Measurements from ENCODE around the gene GUCY1B1. TPM values are rescaled to one million over a fixed set of nuclear protein-coding genes. Genes with fewer than 3 reads are reported as not detected.

Gene GUCY1B1
- total RNA-seq, 1 donor from 2014 or later = 1.5 TPM

DNA sequence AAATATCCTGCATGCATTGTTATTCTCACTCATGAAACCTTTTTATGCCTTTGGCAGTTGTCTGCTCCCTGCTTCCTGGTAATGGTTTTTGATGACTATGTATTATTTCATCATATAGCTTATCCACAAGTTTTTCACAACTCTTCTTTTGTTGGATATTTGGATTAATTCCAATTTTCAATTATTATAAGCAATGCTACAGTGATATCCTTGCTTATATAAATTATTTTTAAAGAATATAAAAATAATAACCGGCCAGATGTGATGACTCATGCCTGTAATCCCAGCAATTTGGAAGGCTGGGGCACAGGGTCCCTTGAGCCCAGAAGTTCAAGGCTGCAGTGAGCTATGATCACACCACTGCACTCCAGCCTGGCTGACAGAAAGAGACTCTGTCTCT lies 60.2 kb downstream of the GUCY1B1 start:
- Histone ChIP-seq H3K27ac (ENCODE audit: low read depth, low read length) (no peak overlapping the region), H2AFZ (ENCODE audit: low read depth, low read length) (no peak overlapping the region), H3K4me3 (ENCODE audit: insufficient read depth, low read depth, low read length) (no peak overlapping the region), H3K27me3 (ENCODE audit: insufficient read depth, low read length) (no peaks in the 10 kb centered on the region), H3K36me3 (ENCODE audit: insufficient read depth, low read length) (no peaks in the 10 kb centered on the region), H3K4me2 (ENCODE audit: low read length) (no peak overlapping the region), H4K20me1 (ENCODE audit: insufficient read depth, low read length) (no peaks in the 10 kb centered on the region), H3K79me2 (ENCODE audit: insufficient read depth, low read length) (no peaks in the 10 kb centered on the region), H3K9ac (ENCODE audit: low read length) (no peak overlapping the region), H3K4me1 (ENCODE audit: insufficient read depth, low read length) (no peaks in the 10 kb centered on the region), H3K9me3 (ENCODE audit: insufficient read depth, low read depth, low read length) (no peaks in the 10 kb centered on the region)
- Mint-ChIP-seq H3K27ac (ENCODE audit: unreplicated experiment) (no peak overlapping the region), H3K27me3 (ENCODE audit: low read depth, unreplicated experiment) (no peaks in the 10 kb centered on the region), H3K4me1 (ENCODE audit: low read depth, unreplicated experiment) (no peaks in the 10 kb centered on the region), H3K36me3 (ENCODE audit: low read depth, unreplicated experiment) (no peaks in the 10 kb centered on the region), H3K9me3 (ENCODE audit: unreplicated experiment) (no peaks in the 10 kb centered on the region), H3K4me3 (ENCODE audit: unreplicated experiment) (no peak overlapping the region)
- TF ChIP-seq EZH2 (IDR thresholded peaks at IDR 0.05; ENCODE audit: insufficient read depth, low read length) = no peak
- TF ChIP-seq, protein P1, sequence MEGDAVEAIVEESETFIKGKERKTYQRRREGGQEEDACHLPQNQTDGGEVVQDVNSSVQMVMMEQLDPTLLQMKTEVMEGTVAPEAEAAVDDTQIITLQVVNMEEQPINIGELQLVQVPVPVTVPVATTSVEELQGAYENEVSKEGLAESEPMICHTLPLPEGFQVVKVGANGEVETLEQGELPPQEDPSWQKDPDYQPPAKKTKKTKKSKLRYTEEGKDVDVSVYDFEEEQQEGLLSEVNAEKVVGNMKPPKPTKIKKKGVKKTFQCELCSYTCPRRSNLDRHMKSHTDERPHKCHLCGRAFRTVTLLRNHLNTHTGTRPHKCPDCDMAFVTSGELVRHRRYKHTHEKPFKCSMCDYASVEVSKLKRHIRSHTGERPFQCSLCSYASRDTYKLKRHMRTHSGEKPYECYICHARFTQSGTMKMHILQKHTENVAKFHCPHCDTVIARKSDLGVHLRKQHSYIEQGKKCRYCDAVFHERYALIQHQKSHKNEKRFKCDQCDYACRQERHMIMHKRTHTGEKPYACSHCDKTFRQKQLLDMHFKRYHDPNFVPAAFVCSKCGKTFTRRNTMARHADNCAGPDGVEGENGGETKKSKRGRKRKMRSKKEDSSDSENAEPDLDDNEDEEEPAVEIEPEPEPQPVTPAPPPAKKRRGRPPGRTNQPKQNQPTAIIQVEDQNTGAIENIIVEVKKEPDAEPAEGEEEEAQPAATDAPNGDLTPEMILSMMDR (IDR thresholded peaks at IDR 0.05; ENCODE audit: insufficient read depth, low read depth, low read length) = no peak
- DNase-seq (ENCODE audit: low read depth) (no peak), FAIRE-seq (no peak)

GRCh38 chr4:155820887-155821518 lies 62.2 kb downstream of the GUCY1B1 start:
- H3K27ac Mint-ChIP-seq (ENCODE audit: unreplicated experiment) = no peak overlapping the region
- no peaks in the 10 kb centered on the region for H3K36me3 Mint-ChIP-seq (ENCODE audit: low read depth, unreplicated experiment)
- TF ChIP-seq EZH2 (IDR thresholded peaks at IDR 0.05; ENCODE audit: insufficient read depth, low read length) = no peak
- TF ChIP-seq, protein P1 (IDR thresholded peaks at IDR 0.05; ENCODE audit: insufficient read depth, low read depth, low read length) = no peak
- Histone ChIP-seq H3K27me3 (ENCODE audit: insufficient read depth, low read length) (no peaks in the 10 kb centered on the region), H2AFZ (ENCODE audit: low read depth, low read length) (no peak overlapping the region), H3K36me3 (ENCODE audit: insufficient read depth, low read length) (no peaks in the 10 kb centered on the region), H3K9ac (ENCODE audit: low read length) (no peak overlapping the region), H3K4me1 (ENCODE audit: insufficient read depth, low read length) (no peaks in the 10 kb centered on the region), H3K9me3 (ENCODE audit: insufficient read depth, low read depth, low read length) (no peaks in the 10 kb centered on the region), H3K79me2 (ENCODE audit: insufficient read depth, low read length) (no peaks in the 10 kb centered on the region), H4K20me1 (ENCODE audit: insufficient read depth, low read length) (no peaks in the 10 kb centered on the region), H3K27ac (ENCODE audit: low read depth, low read length) (no peak overlapping the region), H3K4me3 (ENCODE audit: insufficient read depth, low read depth, low read length) (no peak overlapping the region), H3K4me2 (ENCODE audit: low read length) (no peak overlapping the region)
- no peak for FAIRE-seq
- DNase-seq (ENCODE audit: low read depth) = no peak
- no peaks in the 10 kb centered on the region for H3K4me1 Mint-ChIP-seq (ENCODE audit: low read depth, unreplicated experiment)
- H3K27me3 Mint-ChIP-seq (ENCODE audit: low read depth, unreplicated experiment) = no peaks in the 10 kb centered on the region
- H3K9me3 Mint-ChIP-seq (ENCODE audit: unreplicated experiment) = peaks cover 3% of the 10 kb centered on the region
- H3K4me3 Mint-ChIP-seq (ENCODE audit: unreplicated experiment) = no peak overlapping the region

- Mint-ChIP-seq H3K4me3 (ENCODE audit: unreplicated experiment) (no peak overlapping the region), H3K36me3 (ENCODE audit: low read depth, unreplicated experiment) (no peaks in the 10 kb centered on the region), H3K4me1 (ENCODE audit: low read depth, unreplicated experiment) (no peaks in the 10 kb centered on the region), H3K27me3 (ENCODE audit: low read depth, unreplicated experiment) (no peaks in the 10 kb centered on the region), H3K27ac (ENCODE audit: unreplicated experiment) (no peak overlapping the region), H3K9me3 (ENCODE audit: unreplicated experiment) (peaks cover 3% of the 10 kb centered on the region)
- H3K4me3 ChIP-seq (ENCODE audit: insufficient read depth, low read depth, low read length) = no peak overlapping the region
- H3K27ac ChIP-seq (ENCODE audit: low read depth, low read length) = no peak overlapping the region
- H3K79me2 ChIP-seq (ENCODE audit: insufficient read depth, low read length) = no peaks in the 10 kb centered on the region
- TF ChIP-seq, protein P1 (IDR thresholded peaks at IDR 0.05; ENCODE audit: insufficient read depth, low read depth, low read length) = no peak
- no peak overlapping the region for H3K4me2 ChIP-seq (ENCODE audit: low read length)
- H2AFZ ChIP-seq (ENCODE audit: low read depth, low read length) = no peak overlapping the region
- H3K36me3 ChIP-seq (ENCODE audit: insufficient read depth, low read length) = no peaks in the 10 kb centered on the region
- H4K20me1 ChIP-seq (ENCODE audit: insufficient read depth, low read length) = no peaks in the 10 kb centered on the region
- H3K9me3 ChIP-seq (ENCODE audit: insufficient read depth, low read depth, low read length) = no peaks in the 10 kb centered on the region
- H3K27me3 ChIP-seq (ENCODE audit: insufficient read depth, low read length) = no peaks in the 10 kb centered on the region
- no peak for FAIRE-seq
- no peak overlapping the region for H3K9ac ChIP-seq (ENCODE audit: low read length)
- DNase-seq (ENCODE audit: low read depth) = no peak
- H3K4me1 ChIP-seq (ENCODE audit: insufficient read depth, low read length) = no peaks in the 10 kb centered on the region
Observed at GRCh38 chr4:155822572-155822971, 63.8 kb downstream of the GUCY1B1 start.

All from astrocyte (in vitro differentiated cells and primary cell).